ENCODE results near the gene CAMKK2.
"Not testable (repeated sequence)": the region's sequence is repeated elsewhere in the genome, so short reads cannot be mapped to it uniquely, and the experiment has no call there.

Gene CAMKK2

GRCh38 chr12:121223292-121224285 is 72.9 kb downstream of the CAMKK2 start:
- peak; percentile 41 for DNase-seq (ENCODE audit: low spot score)

GRCh38 chr12:121222847-121223246 is 73.7 kb downstream of the CAMKK2 start:
- no peak for DNase-seq (ENCODE audit: low spot score)

- DNase-seq (ENCODE audit: low spot score), result no peak
Measured at GRCh38 chr12:121219353-121219986, 77.0 kb downstream of the CAMKK2 start.

- no peak for DNase-seq (ENCODE audit: low spot score)
Measured at GRCh38 chr12:121218588-121219352, 77.7 kb downstream of the CAMKK2 start.

- no peak for DNase-seq (ENCODE audit: low spot score)
Measured at GRCh38 chr12:121217761-121218160, 78.7 kb downstream of the CAMKK2 start.

- no peak for DNase-seq (ENCODE audit: low spot score)
Measured at GRCh38 chr12:121217063-121217462, 79.4 kb downstream of the CAMKK2 start.

- DNase-seq (ENCODE audit: low spot score), result no peak
Measured at GRCh38 chr12:121216102-121216501, 80.4 kb downstream of the CAMKK2 start.

- DNase-seq (ENCODE audit: low spot score), result peak; percentile 50
Measured at GRCh38 chr12:121214855-121215745, 81.4 kb downstream of the CAMKK2 start.

- peak; percentile 80 for DNase-seq (ENCODE audit: low spot score)
Measured at GRCh38 chr12:121214166-121214777, 82.2 kb downstream of the CAMKK2 start.

GRCh38 chr12:121212875-121213274 is 83.6 kb downstream of the CAMKK2 start:
- no peak for DNase-seq (ENCODE audit: low spot score)

GRCh38 chr12:121209624-121210572 is 86.6 kb downstream of the CAMKK2 start, which contains the start of gene P2RX4:
Gene P2RX4, plus strand, starts transcription at chr12:121210129. Its CDS starts 36 bp downstream, at chr12:121210165.
- DNase-seq (ENCODE audit: low spot score), result peak; percentile 90

GRCh38 chr12:121209221-121209620 is 87.3 kb downstream of the CAMKK2 start:
- DNase-seq (ENCODE audit: low spot score), result no peak

GRCh38 chr12:121208571-121208970 is 87.9 kb downstream of the CAMKK2 start:
- not testable (repeated sequence) for DNase-seq (ENCODE audit: low spot score)

GRCh38 chr12:121205491-121205890 is 91.0 kb downstream of the CAMKK2 start:
- no peak for DNase-seq (ENCODE audit: low spot score)

GRCh38 chr12:121203482-121203881 is 93.0 kb downstream of the CAMKK2 start:
- no peak for DNase-seq (ENCODE audit: low spot score)

GRCh38 chr12:121202407-121203355 is 93.8 kb downstream of the CAMKK2 start:
- DNase-seq (ENCODE audit: low spot score), result no peak

- DNase-seq (ENCODE audit: low spot score), result not testable (repeated sequence)
Measured at GRCh38 chr12:121201140-121201539, 95.4 kb downstream of the CAMKK2 start.

- no peak for DNase-seq (ENCODE audit: low spot score)
Measured at GRCh38 chr12:121198949-121199348, 97.6 kb downstream of the CAMKK2 start.

Data from activated CD4-positive, alpha-beta T cell treated with anti-CD3 and anti-CD28 coated beads, Interleukin-2, Interleukin-4, amounts not matched to agents 100 ng/mL and 50 ng/mL, durations not matched to agents 16 hours and 8 hours (primary cell).